ENCODE measurements around the gene RALGPS1. TPM values are rescaled to one million over a fixed set of nuclear protein-coding genes. Genes with fewer than 3 reads are reported as not detected.

Gene RALGPS1
- total RNA-seq, 1 experiment from 2014 or later, result 18.6 TPM

DNA sequence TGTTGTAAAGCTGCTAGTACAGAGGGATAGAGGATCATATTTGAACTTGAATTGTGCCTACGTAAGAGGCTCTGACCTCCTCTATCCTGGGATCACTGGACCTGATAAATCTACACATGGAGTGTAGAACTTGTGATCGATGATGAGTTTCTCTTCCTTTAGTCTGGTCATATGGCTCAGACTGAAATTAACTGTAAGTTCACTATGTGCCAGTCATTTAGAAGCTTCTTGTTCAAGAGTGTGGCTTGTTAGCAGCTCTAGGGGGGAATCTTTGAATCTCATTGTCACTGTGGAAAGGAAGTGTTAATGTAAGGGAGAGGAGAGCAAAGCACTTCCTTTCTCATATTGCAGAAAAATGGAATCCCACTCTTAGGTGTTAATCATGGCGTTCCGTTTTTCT lies 42.1 kb upstream of the RALGPS1 start:
- DNase-seq, result no peak
- Histone ChIP-seq H3K56ac (ENCODE audit: insufficient read length, low read depth, low read length) (no peak overlapping the region), H3K4me1 (ENCODE audit: insufficient read depth, low read length) (0 out of 2 replicates have a peak, but pooled peaks cover 3% of the 10 kb centered on the region), H3K4me2 (ENCODE audit: insufficient read depth, insufficient read length, low read length) (no peak overlapping the region), H2BK15ac (ENCODE audit: low read depth, low read length) (no peak overlapping the region), H2BK12ac (ENCODE audit: insufficient read length, low read depth, low read length) (no peak overlapping the region), H3K4ac (ENCODE audit: low read depth, low read length) (no peak overlapping the region), H4K5ac (ENCODE audit: insufficient read length, low read depth, low read length) (no peak overlapping the region), H2AK5ac (ENCODE audit: insufficient read length, low read length) (no peak overlapping the region), H3K79me1 (ENCODE audit: insufficient read depth, low read depth, low read length, poor library complexity, severe bottlenecking) (peaks cover 5% of the 10 kb centered on the region), H3K18ac (ENCODE audit: insufficient read length, low read depth, low read length) (no peak overlapping the region), H3K9ac (ENCODE audit: extremely low read depth, insufficient read length, low read length) (no peak overlapping the region), H4K91ac (ENCODE audit: insufficient read length, low read depth, low read length) (no peak overlapping the region), H2BK120ac (ENCODE audit: low read depth, low read length, poor library complexity, severe bottlenecking) (no peak overlapping the region), H3K79me2 (ENCODE audit: insufficient read depth, low read length) (peaks cover 5% of the 10 kb centered on the region; the same call in 1 of the 2 replicates), H3K14ac (ENCODE audit: insufficient read depth, low read length) (no peak overlapping the region), H2BK20ac (ENCODE audit: low read depth, low read length, poor library complexity, severe bottlenecking) (no peak overlapping the region), H3K9me3 (ENCODE audit: control insufficient read depth, low read depth, low read length) (no peaks in the 10 kb centered on the region), H3K23ac (ENCODE audit: insufficient read length, low read depth, low read length) (no peak overlapping the region), H4K20me1 (ENCODE audit: control insufficient read depth, insufficient read depth, insufficient read length) (no peaks in the 10 kb centered on the region), H2BK5ac (ENCODE audit: insufficient read length, low read length) (no peak overlapping the region), H3K27me3 (ENCODE audit: insufficient read depth, low read length) (no peaks in the 10 kb centered on the region), H3K23me2 (ENCODE audit: insufficient read length, low read depth, low read length, poor library complexity, severe bottlenecking) (no peaks in the 10 kb centered on the region), H2AFZ (ENCODE audit: low read length) (no peak overlapping the region), H4K8ac (replicated peaks; ENCODE audit: insufficient read length, low read depth, low read length) (no peak overlapping the region), H3K27ac (ENCODE audit: insufficient read length, low read depth, low read length) (no peak overlapping the region), H3T11ph (ENCODE audit: low read length) (no peak overlapping the region)
- Mint-ChIP-seq H3K4me3 (no peak overlapping the region), H3K27me3 (ENCODE audit: low read depth) (no peaks in the 10 kb centered on the region; the same call in 1 of the 2 replicates), H3K9me3 (peaks cover 9% of the 10 kb centered on the region in 2 experiments), H3K27ac (peak overlapping the region in 1 of 3 experiments; percentile 80; a peak in 3 of 7 replicates), H3K4me1 (peaks cover 16 to 18% of the 10 kb centered on the region in 2 experiments), H3K36me3 (ENCODE audit: insufficient read depth in 1 of 3, low read depth in 3 of 3) (peaks cover 2 to 9% (median 5%) of the 10 kb centered on the region in 3 experiments; a peak in 6 of 7 replicates)
- WGBS (ENCODE audit: extremely low coverage, insufficient read length, low lambda C conversion rate), result no CpG with 5 or more reads among the region's 4 CpGs
- TF ChIP-seq, protein P1, sequence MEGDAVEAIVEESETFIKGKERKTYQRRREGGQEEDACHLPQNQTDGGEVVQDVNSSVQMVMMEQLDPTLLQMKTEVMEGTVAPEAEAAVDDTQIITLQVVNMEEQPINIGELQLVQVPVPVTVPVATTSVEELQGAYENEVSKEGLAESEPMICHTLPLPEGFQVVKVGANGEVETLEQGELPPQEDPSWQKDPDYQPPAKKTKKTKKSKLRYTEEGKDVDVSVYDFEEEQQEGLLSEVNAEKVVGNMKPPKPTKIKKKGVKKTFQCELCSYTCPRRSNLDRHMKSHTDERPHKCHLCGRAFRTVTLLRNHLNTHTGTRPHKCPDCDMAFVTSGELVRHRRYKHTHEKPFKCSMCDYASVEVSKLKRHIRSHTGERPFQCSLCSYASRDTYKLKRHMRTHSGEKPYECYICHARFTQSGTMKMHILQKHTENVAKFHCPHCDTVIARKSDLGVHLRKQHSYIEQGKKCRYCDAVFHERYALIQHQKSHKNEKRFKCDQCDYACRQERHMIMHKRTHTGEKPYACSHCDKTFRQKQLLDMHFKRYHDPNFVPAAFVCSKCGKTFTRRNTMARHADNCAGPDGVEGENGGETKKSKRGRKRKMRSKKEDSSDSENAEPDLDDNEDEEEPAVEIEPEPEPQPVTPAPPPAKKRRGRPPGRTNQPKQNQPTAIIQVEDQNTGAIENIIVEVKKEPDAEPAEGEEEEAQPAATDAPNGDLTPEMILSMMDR (conservative IDR thresholded peaks at IDR 0.05), result no peak

Measured in H9 (cell line).